ENCODE results near the gene AHNAK. TPM values are rescaled to one million over a fixed set of nuclear protein-coding genes. Genes with fewer than 3 reads are reported as not detected.

Gene AHNAK
- total RNA-seq, 1 donor from 2014 or later = 246 TPM

DNA sequence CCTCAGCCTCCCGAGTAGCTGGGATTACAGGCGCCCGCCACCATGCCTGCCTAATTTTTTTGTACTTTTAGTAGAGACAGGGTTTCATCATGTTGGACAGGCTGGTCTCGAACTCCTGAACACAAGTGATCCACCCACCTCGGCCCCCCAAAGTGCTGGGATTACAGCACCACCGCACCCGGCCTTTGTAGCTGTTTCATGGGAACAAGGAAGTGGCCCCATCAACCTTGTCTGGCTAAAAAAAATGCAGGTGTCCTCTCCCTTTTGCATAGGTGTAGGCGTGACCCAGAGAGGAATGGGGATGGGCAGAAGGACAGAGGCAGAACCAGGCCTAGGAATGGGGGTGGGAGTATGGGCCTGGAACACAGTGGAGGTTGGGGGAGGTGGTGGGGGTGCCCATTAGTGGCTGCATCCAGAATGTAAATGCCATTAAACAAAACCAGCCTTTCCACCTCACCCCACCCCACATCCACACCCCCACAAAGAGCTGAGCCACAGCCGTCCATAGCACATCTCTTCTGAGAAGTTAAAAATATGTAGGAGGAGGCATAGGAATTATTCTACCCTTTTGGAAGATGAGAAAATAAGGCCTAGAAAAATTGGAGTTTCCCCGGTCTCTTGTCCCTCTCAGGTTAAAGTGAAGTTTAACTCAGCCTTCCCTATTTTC lies 150.6 kb downstream of the AHNAK start:
- Mint-ChIP-seq H3K9me3 (no peaks in the 10 kb centered on the region), H3K4me1 (no peaks in the 10 kb centered on the region), H3K36me3 (ENCODE audit: low read depth) (no peaks in the 10 kb centered on the region), H3K4me3 (no peak overlapping the region), H3K27me3 (peaks cover 6% of the 10 kb centered on the region), H3K27ac (no peak overlapping the region)
- TF ChIP-seq, protein P1, sequence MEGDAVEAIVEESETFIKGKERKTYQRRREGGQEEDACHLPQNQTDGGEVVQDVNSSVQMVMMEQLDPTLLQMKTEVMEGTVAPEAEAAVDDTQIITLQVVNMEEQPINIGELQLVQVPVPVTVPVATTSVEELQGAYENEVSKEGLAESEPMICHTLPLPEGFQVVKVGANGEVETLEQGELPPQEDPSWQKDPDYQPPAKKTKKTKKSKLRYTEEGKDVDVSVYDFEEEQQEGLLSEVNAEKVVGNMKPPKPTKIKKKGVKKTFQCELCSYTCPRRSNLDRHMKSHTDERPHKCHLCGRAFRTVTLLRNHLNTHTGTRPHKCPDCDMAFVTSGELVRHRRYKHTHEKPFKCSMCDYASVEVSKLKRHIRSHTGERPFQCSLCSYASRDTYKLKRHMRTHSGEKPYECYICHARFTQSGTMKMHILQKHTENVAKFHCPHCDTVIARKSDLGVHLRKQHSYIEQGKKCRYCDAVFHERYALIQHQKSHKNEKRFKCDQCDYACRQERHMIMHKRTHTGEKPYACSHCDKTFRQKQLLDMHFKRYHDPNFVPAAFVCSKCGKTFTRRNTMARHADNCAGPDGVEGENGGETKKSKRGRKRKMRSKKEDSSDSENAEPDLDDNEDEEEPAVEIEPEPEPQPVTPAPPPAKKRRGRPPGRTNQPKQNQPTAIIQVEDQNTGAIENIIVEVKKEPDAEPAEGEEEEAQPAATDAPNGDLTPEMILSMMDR (IDR thresholded peaks at IDR 0.05) = no peak
- ChIA-PET CTCF (interaction anchor here (0.8 to 4.8 kb wide), 8 partner anchors 13 to 373 kb away, joined by 3 to 37 read pairs (median 10); no protein-coding TSS in a partner anchor), POLR2A (interaction anchor here (0.7 to 1.2 kb wide), 2 partner anchors 29 to 269 kb away, joined by 3 to 4 read pairs; partner anchors contain the start of genes C11orf98 and CSKMT)
- intact Hi-C loops (cut with micrococcal nuclease) = loop anchor here (1.0 kb wide), 3 partner anchors 164 to 466 kb away; no protein-coding TSS in a partner anchor
- DNase-seq = no peak
- ATAC-seq (ENCODE audit: low read depth) = no peak

DNA sequence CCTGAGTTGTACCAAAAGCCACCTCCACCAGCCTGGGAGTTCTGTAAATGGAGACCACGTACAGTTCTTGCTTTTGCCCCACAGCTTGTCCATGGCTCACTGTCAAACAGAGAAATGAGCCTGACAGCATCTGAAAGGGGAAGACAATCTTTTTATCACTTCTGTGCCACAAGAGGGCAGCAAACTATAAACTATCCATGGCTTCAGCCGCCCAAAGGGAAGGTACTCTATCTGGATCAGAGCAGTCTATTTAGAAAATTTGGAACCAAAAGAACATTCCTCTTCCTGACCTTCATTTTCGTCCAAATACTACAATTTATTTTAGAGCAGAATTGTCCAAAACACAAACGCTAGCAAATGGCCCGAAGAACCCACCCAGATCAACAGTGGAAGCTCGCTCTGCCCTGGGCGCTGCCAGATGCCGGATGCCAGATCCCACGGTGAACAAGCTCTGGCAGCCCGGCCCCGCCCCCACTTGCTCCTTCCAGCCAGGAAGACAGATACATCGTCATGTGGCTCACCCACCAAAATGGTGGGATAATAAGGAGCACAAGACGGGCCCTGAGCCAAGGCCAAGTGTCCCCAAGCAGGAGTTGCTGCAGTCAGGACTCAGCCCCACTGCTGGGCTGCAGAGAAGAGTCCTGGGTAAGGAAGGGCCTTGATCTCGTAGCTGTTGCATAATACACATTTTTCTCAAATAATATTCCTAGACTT lies 151.6 kb downstream of the AHNAK start:
- no peak for DNase-seq
- Mint-ChIP-seq H3K36me3 (ENCODE audit: low read depth) (no peaks in the 10 kb centered on the region), H3K9me3 (no peaks in the 10 kb centered on the region), H3K27me3 (peaks cover 6% of the 10 kb centered on the region), H3K4me1 (no peaks in the 10 kb centered on the region), H3K4me3 (no peak overlapping the region), H3K27ac (no peak overlapping the region)
- ChIA-PET POLR2A (interaction anchor here (1.0 to 1.3 kb wide), 4 partner anchors 161 to 447 kb away, joined by 3 to 5 read pairs (median 4); partner anchors contain the start of genes C11orf98, CSKMT and TUT1), CTCF (interaction anchor here (0.7 to 4.8 kb wide), 21 partner anchors 11 to 597 kb away, joined by 3 to 37 read pairs (median 3); partner anchors contain the start of gene TUT1)
- TF ChIP-seq, protein P1 (IDR thresholded peaks at IDR 0.05) = no peak
- ATAC-seq (ENCODE audit: low read depth) = peak; percentile 79
- intact Hi-C loops (cut with micrococcal nuclease) = loop anchor here (1.0 kb wide), 3 partner anchors 165 to 467 kb away; no protein-coding TSS in a partner anchor

DNA sequence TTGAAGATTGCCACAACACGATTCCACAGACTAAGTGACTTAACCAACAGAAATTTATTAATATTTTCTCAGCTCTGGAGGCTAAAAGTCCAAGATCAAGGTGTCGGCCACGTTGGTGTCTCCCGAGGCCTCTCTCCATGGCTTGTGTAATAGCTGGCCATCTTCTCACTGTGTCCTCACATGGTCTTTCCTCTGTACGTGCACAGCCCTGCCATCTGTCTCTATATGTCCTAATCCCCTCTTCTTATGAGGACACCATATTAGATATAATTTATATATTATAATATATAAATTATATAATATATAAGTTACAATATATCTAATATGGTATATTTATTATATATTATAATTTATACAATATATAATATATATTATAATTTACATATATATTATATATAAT lies 152.9 kb downstream of the AHNAK start:
- no peak overlapping the region for H3K4me3 Mint-ChIP-seq
- no peaks in the 10 kb centered on the region for H3K4me1 Mint-ChIP-seq
- no peaks in the 10 kb centered on the region for H3K9me3 Mint-ChIP-seq
- no peaks in the 10 kb centered on the region for H3K36me3 Mint-ChIP-seq (ENCODE audit: low read depth)
- intact Hi-C loops (cut with micrococcal nuclease) = loop anchor here (1.0 kb wide), 1 partner anchor 13 kb away; no protein-coding TSS in a partner anchor
- H3K27me3 Mint-ChIP-seq = peaks cover 6% of the 10 kb centered on the region
- H3K27ac Mint-ChIP-seq = no peak overlapping the region
- POLR2A ChIA-PET = interaction anchor here (1.3 kb wide), 1 partner anchor 448 kb away, joined by 3 read pairs; no protein-coding TSS in a partner anchor
- TF ChIP-seq, protein P1 (IDR thresholded peaks at IDR 0.05) = no peak
- CTCF ChIA-PET = interaction anchor here (0.9 to 4.8 kb wide), 8 partner anchors 9 to 531 kb away, joined by 3 to 37 read pairs (median 6); partner anchors contain the start of gene TUT1
- DNase-seq = no peak
- ATAC-seq (ENCODE audit: low read depth) = no peak

DNA sequence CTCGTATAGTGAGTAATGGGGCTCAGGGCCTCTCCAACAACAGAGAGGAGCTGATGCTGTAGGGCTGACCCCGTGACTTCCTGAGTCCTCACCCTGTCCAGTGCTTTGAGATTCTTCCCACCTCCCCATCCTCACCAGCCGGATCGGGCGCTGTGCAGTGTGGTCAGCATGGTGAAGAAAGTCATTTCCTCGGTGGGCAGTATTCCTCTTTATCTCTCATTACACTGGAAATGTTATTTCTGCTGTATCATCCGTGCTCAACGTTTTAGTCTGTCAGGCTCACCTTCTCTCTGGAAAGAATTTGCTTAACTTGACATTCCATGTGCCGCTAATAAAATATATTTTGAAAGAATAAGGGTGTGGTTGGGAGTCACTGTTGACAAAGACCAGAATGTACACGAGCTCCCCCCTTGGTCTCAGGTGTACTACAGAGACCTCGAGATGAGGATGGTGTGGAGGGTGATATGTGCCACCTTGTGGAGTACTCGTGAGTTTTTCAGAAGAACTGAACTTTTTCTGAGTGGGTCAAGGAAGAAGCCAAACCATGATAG lies 153.5 kb downstream of the AHNAK start:
- Mint-ChIP-seq H3K27me3 (peaks cover under 1% of the 10 kb centered on the region), H3K4me1 (no peaks in the 10 kb centered on the region), H3K36me3 (ENCODE audit: low read depth) (no peaks in the 10 kb centered on the region), H3K9me3 (no peaks in the 10 kb centered on the region), H3K4me3 (no peak overlapping the region), H3K27ac (no peak overlapping the region)
- ATAC-seq (ENCODE audit: low read depth) (peak; percentile 70), DNase-seq (no peak)
- POLR2A ChIA-PET = interaction anchor here (0.6 kb wide), 1 partner anchor 162 kb away, joined by 3 read pairs; no protein-coding TSS in a partner anchor
- intact Hi-C loops (cut with micrococcal nuclease) = loop anchor here (1.0 kb wide), 1 partner anchor 13 kb away; no protein-coding TSS in a partner anchor
- CTCF ChIA-PET = interaction anchor here (0.6 to 4.8 kb wide), 8 partner anchors 9 to 776 kb away, joined by 3 to 37 read pairs (median 4); no protein-coding TSS in a partner anchor
- TF ChIP-seq, protein P1 (IDR thresholded peaks at IDR 0.05) = no peak
